HG03520 (cell line): Measurements from ENCODE around the gene MAML3.

Experiments used
- ATAC-seq: cut with Tn5 transposase; IDR thresholded peaks from one replicate; pipeline ENCODE4 v1.9.1; 2021; ENCODE audit warnings: mild to moderate bottlenecking, moderate library complexity; ENCODE audit not compliant: unreplicated experiment

Gene MAML3

GRCh38 chr4:140048419-140048995 is 105.5 kb downstream of the MAML3 start:
- ATAC-seq, result no peak

GRCh38 chr4:140047786-140048185 is 106.2 kb downstream of the MAML3 start:
- ATAC-seq, result no peak

- ATAC-seq, result no peak
Measured at GRCh38 chr4:140047017-140047640, 106.9 kb downstream of the MAML3 start.

- ATAC-seq, result no peak
Measured at GRCh38 chr4:140046543-140046942, 107.4 kb downstream of the MAML3 start.

GRCh38 chr4:140046016-140046415 is 108.0 kb downstream of the MAML3 start:
- ATAC-seq, result no peak

- no peak for ATAC-seq
Measured at GRCh38 chr4:140044337-140044902, 109.6 kb downstream of the MAML3 start.

- ATAC-seq, result no peak
Measured at GRCh38 chr4:140042634-140043033, 111.3 kb downstream of the MAML3 start.

GRCh38 chr4:140038031-140038533 is 115.9 kb downstream of the MAML3 start:
- no peak for ATAC-seq

- ATAC-seq, result no peak
Measured at GRCh38 chr4:140037353-140038030, 116.5 kb downstream of the MAML3 start.

- ATAC-seq, result no peak
Measured at GRCh38 chr4:140031706-140032105, 122.3 kb downstream of the MAML3 start.

GRCh38 chr4:140031061-140031460 is 122.9 kb downstream of the MAML3 start:
- no peak for ATAC-seq

- no peak for ATAC-seq
Measured at GRCh38 chr4:140028676-140029517, 125.1 kb downstream of the MAML3 start.

GRCh38 chr4:140028101-140028500 is 125.9 kb downstream of the MAML3 start:
- ATAC-seq, result no peak

GRCh38 chr4:140027101-140027500 is 126.9 kb downstream of the MAML3 start:
- no peak for ATAC-seq

GRCh38 chr4:140025470-140025869 is 128.5 kb downstream of the MAML3 start:
- no peak for ATAC-seq

- no peak for ATAC-seq
Measured at GRCh38 chr4:140020457-140021361, 133.3 kb downstream of the MAML3 start.

- ATAC-seq, result no peak
Measured at GRCh38 chr4:140019619-140020347, 134.2 kb downstream of the MAML3 start.

GRCh38 chr4:140018931-140019618 is 134.9 kb downstream of the MAML3 start:
- no peak for ATAC-seq

- no peak for ATAC-seq
Measured at GRCh38 chr4:140014284-140014683, 139.7 kb downstream of the MAML3 start.
